GM18507 (cell line): ENCODE data around the gene LARGE1.
A peak's percentile ranks its signal among the peaks of the same experiment; 100 is the strongest.

Source experiments
- DNase-seq: peaks from one replicate; pipeline ENCODE4 v3.0.0; 2011; ENCODE audit warnings: low read depth; ENCODE audit not compliant: insufficient read length; ENCODE audit errors: extremely low spot score
- FAIRE-seq: peaks from 2 replicates; lab custom pipeline; 2011; peaks lifted over from hg19 to GRCh38; lab: Jason Lieb, UNC

LARGE1 gene

GRCh38 chr22:33920197-33920540 is at the start of gene LARGE1:
TSS of gene LARGE1 (minus strand) at chr22:33920476.
- FAIRE-seq: no peak
- no peak for DNase-seq

- FAIRE-seq: no peak
- no peak for DNase-seq
These were observed 48.8 kb upstream of the LARGE1 start for GRCh38 chr22:33969045-33969444.

- FAIRE-seq: no peak
- no peak for DNase-seq
These were observed 43.8 kb upstream of the LARGE1 start for GRCh38 chr22:33964121-33964520.

GRCh38 chr22:33962409-33962808 is 42.1 kb upstream of the LARGE1 start:
- FAIRE-seq (no peak), DNase-seq (no peak)

- DNase-seq: no peak
- no peak for FAIRE-seq
These were observed 38.5 kb upstream of the LARGE1 start for GRCh38 chr22:33958741-33959140.

GRCh38 chr22:33957086-33957485 is 36.8 kb upstream of the LARGE1 start:
- no peak for FAIRE-seq

GRCh38 chr22:33952776-33953175 is 32.5 kb upstream of the LARGE1 start:
- no peak for DNase-seq
- no peak for FAIRE-seq

More at GRCh38 chr22:33957086-33957485, 36.8 kb upstream of the LARGE1 start:
- DNase-seq: no peak

- FAIRE-seq: no peak
- DNase-seq: no peak
These were observed 20.5 kb upstream of the LARGE1 start for GRCh38 chr22:33940741-33941140.

- FAIRE-seq (no peak), DNase-seq (no peak)
These were observed 12.7 kb upstream of the LARGE1 start for GRCh38 chr22:33932997-33933396.

GRCh38 chr22:33931406-33931805 is 11.1 kb upstream of the LARGE1 start:
- FAIRE-seq: no peak
- DNase-seq: no peak

- FAIRE-seq (no peak), DNase-seq (no peak)
These were observed 7.5 kb upstream of the LARGE1 start for GRCh38 chr22:33927752-33928151.

- DNase-seq (no peak), FAIRE-seq (no peak)
These were observed 4.9 kb upstream of the LARGE1 start for GRCh38 chr22:33925194-33925593.

GRCh38 chr22:33923660-33924246 is 3.5 kb upstream of the LARGE1 start:
- FAIRE-seq (peak; percentile 84), DNase-seq (no peak)

- DNase-seq: no peak
- no peak for FAIRE-seq
These were observed 2.8 kb upstream of the LARGE1 start for GRCh38 chr22:33923033-33923432.

- FAIRE-seq: no peak
These were observed 2.0 kb upstream of the LARGE1 start for GRCh38 chr22:33922349-33922681.

GRCh38 chr22:33921525-33922348 is 1.5 kb upstream of the LARGE1 start:
- DNase-seq (no peak), FAIRE-seq (no peak)

More at GRCh38 chr22:33922349-33922681, 2.0 kb upstream of the LARGE1 start:
- no peak for DNase-seq

- DNase-seq (peak; percentile 87), FAIRE-seq (peak; percentile 81)
These were observed 750 bp upstream of the LARGE1 start for GRCh38 chr22:33920927-33921524.

GRCh38 chr22:33919391-33920196 is 682 bp downstream of the LARGE1 start:
- no peak for DNase-seq
- FAIRE-seq: peak; percentile 81

- DNase-seq (no peak), FAIRE-seq (no peak)
These were observed 1.5 kb downstream of the LARGE1 start for GRCh38 chr22:33918676-33919365.
